ENCODE measurements around the gene ZNF473. TPM values are rescaled to one million over a fixed set of nuclear protein-coding genes. Genes with fewer than 3 reads are reported as not detected.
"Not testable (repeated sequence)": the region's sequence is repeated elsewhere in the genome, so short reads cannot be mapped to it uniquely, and the experiment has no call there.

Gene ZNF473
- polyA plus RNA-seq, 1 donor = 6.7 TPM

- H3K4me3 ChIP-seq (ENCODE audit: low read length); H3K9me3 ChIP-seq (ENCODE audit: control insufficient read depth, low read depth, low read length); H3K27ac ChIP-seq (ENCODE audit: low read length); DNase-seq; H3K4me1 ChIP-seq (ENCODE audit: control insufficient read depth, insufficient read depth, low read length); H3K27me3 ChIP-seq (ENCODE audit: control insufficient read depth, insufficient read depth, low read length); H3K36me3 ChIP-seq (ENCODE audit: control insufficient read depth, insufficient read depth, low read length): not testable (repeated sequence)
- WGBS (ENCODE audit: insufficient coverage, low lambda C conversion rate) = no CpG with 5 or more reads among the region's 10 CpGs
Observed at GRCh38 chr19:50090706-50091105, 64.9 kb downstream of the ZNF473 start.

- not testable (repeated sequence) for H3K27ac ChIP-seq (ENCODE audit: low read length); H3K27me3 ChIP-seq (ENCODE audit: control insufficient read depth, insufficient read depth, low read length); H3K4me3 ChIP-seq (ENCODE audit: low read length); DNase-seq; H3K36me3 ChIP-seq (ENCODE audit: control insufficient read depth, insufficient read depth, low read length); H3K9me3 ChIP-seq (ENCODE audit: control insufficient read depth, low read depth, low read length); H3K4me1 ChIP-seq (ENCODE audit: control insufficient read depth, insufficient read depth, low read length)
- WGBS (ENCODE audit: insufficient coverage, low lambda C conversion rate) = no CpG with 5 or more reads among the region's 9 CpGs
Observed at GRCh38 chr19:50091786-50092185, 66.0 kb downstream of the ZNF473 start.

GRCh38 chr19:50092597-50092996, 66.8 kb downstream of the ZNF473 start:
- not testable (repeated sequence) for H3K27me3 ChIP-seq (ENCODE audit: control insufficient read depth, insufficient read depth, low read length); H3K36me3 ChIP-seq (ENCODE audit: control insufficient read depth, insufficient read depth, low read length); H3K9me3 ChIP-seq (ENCODE audit: control insufficient read depth, low read depth, low read length); H3K4me1 ChIP-seq (ENCODE audit: control insufficient read depth, insufficient read depth, low read length); H3K4me3 ChIP-seq (ENCODE audit: low read length); DNase-seq; H3K27ac ChIP-seq (ENCODE audit: low read length)
- WGBS (ENCODE audit: insufficient coverage, low lambda C conversion rate) = no CpG with 5 or more reads among the region's 10 CpGs

GRCh38 chr19:50097884-50098283, 72.1 kb downstream of the ZNF473 start:
- not testable (repeated sequence) for H3K27ac ChIP-seq (ENCODE audit: low read length); H3K4me1 ChIP-seq (ENCODE audit: control insufficient read depth, insufficient read depth, low read length); H3K9me3 ChIP-seq (ENCODE audit: control insufficient read depth, low read depth, low read length); H3K4me3 ChIP-seq (ENCODE audit: low read length); DNase-seq; H3K27me3 ChIP-seq (ENCODE audit: control insufficient read depth, insufficient read depth, low read length); H3K36me3 ChIP-seq (ENCODE audit: control insufficient read depth, insufficient read depth, low read length)
- WGBS (ENCODE audit: insufficient coverage, low lambda C conversion rate) = no CpG with 5 or more reads among the region's 13 CpGs

GRCh38 chr19:50098892-50099291, 73.1 kb downstream of the ZNF473 start:
- DNase-seq; H3K36me3 ChIP-seq (ENCODE audit: control insufficient read depth, insufficient read depth, low read length): not testable (repeated sequence)
- no CpG with 5 or more reads among the region's 14 CpGs for WGBS (ENCODE audit: insufficient coverage, low lambda C conversion rate)

GRCh38 chr19:50099696-50100095, 73.9 kb downstream of the ZNF473 start:
- H3K4me3 ChIP-seq (ENCODE audit: low read length); H3K4me1 ChIP-seq (ENCODE audit: control insufficient read depth, insufficient read depth, low read length); DNase-seq; H3K9me3 ChIP-seq (ENCODE audit: control insufficient read depth, low read depth, low read length); H3K36me3 ChIP-seq (ENCODE audit: control insufficient read depth, insufficient read depth, low read length); H3K27me3 ChIP-seq (ENCODE audit: control insufficient read depth, insufficient read depth, low read length); H3K27ac ChIP-seq (ENCODE audit: low read length): not testable (repeated sequence)
- 94% methylated on average over 3 of the region's 14 CpGs for WGBS (ENCODE audit: insufficient coverage, low lambda C conversion rate)

More at GRCh38 chr19:50098892-50099291, 73.1 kb downstream of the ZNF473 start:
- H3K9me3 ChIP-seq (ENCODE audit: control insufficient read depth, low read depth, low read length); H3K4me3 ChIP-seq (ENCODE audit: low read length); H3K27ac ChIP-seq (ENCODE audit: low read length); H3K4me1 ChIP-seq (ENCODE audit: control insufficient read depth, insufficient read depth, low read length); H3K27me3 ChIP-seq (ENCODE audit: control insufficient read depth, insufficient read depth, low read length): not testable (repeated sequence)

- H3K4me3 ChIP-seq (ENCODE audit: low read length); H3K27ac ChIP-seq (ENCODE audit: low read length); H3K36me3 ChIP-seq (ENCODE audit: control insufficient read depth, insufficient read depth, low read length); DNase-seq; H3K9me3 ChIP-seq (ENCODE audit: control insufficient read depth, low read depth, low read length); H3K4me1 ChIP-seq (ENCODE audit: control insufficient read depth, insufficient read depth, low read length); H3K27me3 ChIP-seq (ENCODE audit: control insufficient read depth, insufficient read depth, low read length): not testable (repeated sequence)
- WGBS (ENCODE audit: insufficient coverage, low lambda C conversion rate) = no CpG with 5 or more reads among the region's 13 CpGs
Observed at GRCh38 chr19:50100946-50101345, 75.1 kb downstream of the ZNF473 start.

Other genes starting within 250 kb of the ZNF473 start
- gene FUZ, start 212.7 kb upstream of the ZNF473 start, polyA plus RNA-seq = 18.4 TPM
- 57.7 TPM for gene MED25, start 207.7 kb upstream of the ZNF473 start, polyA plus RNA-seq
- gene PTOV1, start 174.8 kb upstream of the ZNF473 start, polyA plus RNA-seq = 153 TPM
- gene PNKP, start 158.4 kb upstream of the ZNF473 start, polyA plus RNA-seq = 61.2 TPM
- 38.5 TPM for gene AKT1S1, start 148.7 kb upstream of the ZNF473 start, polyA plus RNA-seq
- gene TBC1D17, start 148.3 kb upstream of the ZNF473 start, polyA plus RNA-seq = 31.6 TPM
- 3.5 TPM for gene IL4I1, start 129.1 kb upstream of the ZNF473 start, polyA plus RNA-seq
- 44.7 TPM for gene ATF5, start 96.8 kb upstream of the ZNF473 start, polyA plus RNA-seq
- 46.2 TPM for gene NUP62, start 96.5 kb upstream of the ZNF473 start, polyA plus RNA-seq
- 23.8 TPM for gene SIGLEC11, start 64.8 kb upstream of the ZNF473 start, polyA plus RNA-seq
- 52.9 TPM for gene VRK3, start 633 bp upstream of the ZNF473 start, polyA plus RNA-seq
- gene IZUMO2, start 137.3 kb downstream of the ZNF473 start, polyA plus RNA-seq = not detected
- gene MYH14, start 177.6 kb downstream of the ZNF473 start, polyA plus RNA-seq = 221 TPM